ENCODE measurements around the gene LRGUK. TPM values are rescaled to one million over a fixed set of nuclear protein-coding genes. Genes with fewer than 3 reads are reported as not detected.
A peak's percentile ranks its signal among the peaks of the same experiment; 100 is the strongest.

The LRGUK gene
- polyA plus RNA-seq, 1 donor from 2014 or later, result 0.08 TPM

GRCh38 chr7:134154581-134155130, 27.5 kb downstream of the LRGUK start:
- H3K27me3 Mint-ChIP-seq, result peaks cover 2% of the 10 kb centered on the region
- H3K36me3 Mint-ChIP-seq, result no peaks in the 10 kb centered on the region
- H3K4me1 Mint-ChIP-seq, result peaks cover 0 to 4% (median 2%) of the 10 kb centered on the region in 3 donors
- H3K9me3 Mint-ChIP-seq, result no peaks in the 10 kb centered on the region
- no peak overlapping the region for H3K4me3 Mint-ChIP-seq
- no peak overlapping the region for H3K27ac Mint-ChIP-seq

GRCh38 chr7:134155206-134155605, 28.1 kb downstream of the LRGUK start:
- peaks cover 0 to 4% (median 2%) of the 10 kb centered on the region in 3 donors for H3K4me1 Mint-ChIP-seq
- peaks cover 2% of the 10 kb centered on the region for H3K27me3 Mint-ChIP-seq

GRCh38 chr7:134155871-134156270, 28.7 kb downstream of the LRGUK start:
- Mint-ChIP-seq H3K27me3 (peaks cover 2% of the 10 kb centered on the region), H3K4me3 (no peak overlapping the region), H3K9me3 (no peaks in the 10 kb centered on the region), H3K27ac (no peak overlapping the region), H3K4me1 (peaks cover 0 to 4% (median 2%) of the 10 kb centered on the region in 3 donors), H3K36me3 (no peaks in the 10 kb centered on the region)

More at GRCh38 chr7:134155206-134155605, 28.1 kb downstream of the LRGUK start:
- Mint-ChIP-seq H3K9me3 (no peaks in the 10 kb centered on the region), H3K36me3 (no peaks in the 10 kb centered on the region), H3K4me3 (peak overlapping the region in 1 of 4 donors; percentile 1), H3K27ac (no peak overlapping the region)

GRCh38 chr7:134165252-134165651, 38.1 kb downstream of the LRGUK start:
- no peaks in the 10 kb centered on the region for H3K4me1 Mint-ChIP-seq
- H3K4me3 Mint-ChIP-seq, result no peak overlapping the region
- H3K36me3 Mint-ChIP-seq, result peaks cover 4% of the 10 kb centered on the region
- no peaks in the 10 kb centered on the region for H3K27me3 Mint-ChIP-seq
- H3K27ac Mint-ChIP-seq, result no peak overlapping the region
- H3K9me3 Mint-ChIP-seq, result no peaks in the 10 kb centered on the region

- H3K4me1 Mint-ChIP-seq, result no peaks in the 10 kb centered on the region
- H3K27ac Mint-ChIP-seq, result no peak overlapping the region
- H3K4me3 Mint-ChIP-seq, result no peak overlapping the region
- no peaks in the 10 kb centered on the region for H3K9me3 Mint-ChIP-seq
- H3K27me3 Mint-ChIP-seq, result no peaks in the 10 kb centered on the region
- peaks cover 4% of the 10 kb centered on the region for H3K36me3 Mint-ChIP-seq
Observed at GRCh38 chr7:134167250-134167649, 40.1 kb downstream of the LRGUK start.

- Mint-ChIP-seq H3K36me3 (peaks cover 4% of the 10 kb centered on the region), H3K27me3 (no peaks in the 10 kb centered on the region), H3K4me1 (no peaks in the 10 kb centered on the region), H3K27ac (no peak overlapping the region), H3K9me3 (no peaks in the 10 kb centered on the region), H3K4me3 (no peak overlapping the region)
Observed at GRCh38 chr7:134167841-134168240, 40.7 kb downstream of the LRGUK start.

GRCh38 chr7:134174795-134175261, 47.7 kb downstream of the LRGUK start:
- Mint-ChIP-seq H3K36me3 (peaks cover 2% of the 10 kb centered on the region), H3K9me3 (no peaks in the 10 kb centered on the region), H3K27ac (no peak overlapping the region), H3K4me1 (peaks cover 0 to 9% (median 5%) of the 10 kb centered on the region in 3 donors), H3K27me3 (no peaks in the 10 kb centered on the region), H3K4me3 (no peak overlapping the region)

GRCh38 chr7:134175334-134176036, 48.3 kb downstream of the LRGUK start:
- H3K27ac Mint-ChIP-seq, result no peak overlapping the region

GRCh38 chr7:134176037-134176350, 48.9 kb downstream of the LRGUK start:
- Mint-ChIP-seq H3K9me3 (no peaks in the 10 kb centered on the region), H3K36me3 (peaks cover 2% of the 10 kb centered on the region), H3K4me1 (peaks cover 0 to 9% (median 5%) of the 10 kb centered on the region in 3 donors), H3K27me3 (no peaks in the 10 kb centered on the region), H3K27ac (no peak overlapping the region), H3K4me3 (no peak overlapping the region)

More at GRCh38 chr7:134175334-134176036, 48.3 kb downstream of the LRGUK start:
- peaks cover 0 to 9% (median 5%) of the 10 kb centered on the region in 3 donors for H3K4me1 Mint-ChIP-seq
- H3K27me3 Mint-ChIP-seq, result no peaks in the 10 kb centered on the region
- no peak overlapping the region for H3K4me3 Mint-ChIP-seq
- peaks cover 2% of the 10 kb centered on the region for H3K36me3 Mint-ChIP-seq
- no peaks in the 10 kb centered on the region for H3K9me3 Mint-ChIP-seq

- Mint-ChIP-seq H3K27me3 (peaks cover 3% of the 10 kb centered on the region), H3K9me3 (no peaks in the 10 kb centered on the region), H3K36me3 (peaks cover 4% of the 10 kb centered on the region), H3K4me3 (no peak overlapping the region), H3K4me1 (peaks cover 0 to 5% (median 5%) of the 10 kb centered on the region in 3 donors), H3K27ac (no peak overlapping the region)
Observed at GRCh38 chr7:134179036-134180011, 52.2 kb downstream of the LRGUK start.

GRCh38 chr7:134180376-134180775, 53.2 kb downstream of the LRGUK start:
- no peak overlapping the region for H3K27ac Mint-ChIP-seq
- H3K27me3 Mint-ChIP-seq, result peaks cover 4% of the 10 kb centered on the region
- H3K4me3 Mint-ChIP-seq, result no peak overlapping the region
- no peaks in the 10 kb centered on the region for H3K4me1 Mint-ChIP-seq
- H3K36me3 Mint-ChIP-seq, result peaks cover 4% of the 10 kb centered on the region
- H3K9me3 Mint-ChIP-seq, result no peaks in the 10 kb centered on the region

- Mint-ChIP-seq H3K36me3 (peaks cover 4% of the 10 kb centered on the region), H3K27ac (no peak overlapping the region), H3K4me1 (no peaks in the 10 kb centered on the region), H3K4me3 (no peak overlapping the region), H3K27me3 (peaks cover 4% of the 10 kb centered on the region), H3K9me3 (no peaks in the 10 kb centered on the region)
Observed at GRCh38 chr7:134182078-134182477, 54.9 kb downstream of the LRGUK start.

- no peak overlapping the region for H3K27ac Mint-ChIP-seq
- peaks cover 2% of the 10 kb centered on the region for H3K36me3 Mint-ChIP-seq
- H3K4me3 Mint-ChIP-seq, result no peak overlapping the region
- peaks cover 4% of the 10 kb centered on the region for H3K27me3 Mint-ChIP-seq
- no peaks in the 10 kb centered on the region for H3K9me3 Mint-ChIP-seq
- no peaks in the 10 kb centered on the region for H3K4me1 Mint-ChIP-seq
Observed at GRCh38 chr7:134184767-134185166, 57.6 kb downstream of the LRGUK start.

- peaks cover 4% of the 10 kb centered on the region for H3K27me3 Mint-ChIP-seq
- H3K4me1 Mint-ChIP-seq, result no peaks in the 10 kb centered on the region
- no peak overlapping the region for H3K27ac Mint-ChIP-seq
- no peaks in the 10 kb centered on the region for H3K9me3 Mint-ChIP-seq
- H3K4me3 Mint-ChIP-seq, result no peak overlapping the region
- H3K36me3 Mint-ChIP-seq, result peaks cover 2% of the 10 kb centered on the region
Observed at GRCh38 chr7:134186027-134186426, 58.9 kb downstream of the LRGUK start.

GRCh38 chr7:134186801-134187200, 59.7 kb downstream of the LRGUK start:
- no peaks in the 10 kb centered on the region for H3K36me3 Mint-ChIP-seq
- peaks cover 4% of the 10 kb centered on the region for H3K27me3 Mint-ChIP-seq
- no peak overlapping the region for H3K4me3 Mint-ChIP-seq
- no peaks in the 10 kb centered on the region for H3K4me1 Mint-ChIP-seq
- H3K27ac Mint-ChIP-seq, result no peak overlapping the region
- no peaks in the 10 kb centered on the region for H3K9me3 Mint-ChIP-seq
